ENCODE results near the gene RASGRF2. TPM values are rescaled to one million over a fixed set of nuclear protein-coding genes. Genes with fewer than 3 reads are reported as not detected.

RASGRF2 gene
- total and polyA plus RNA-seq, 2 of the 13 experiments (the other 11 are each of a cell fraction or from before 2014, with no cell fraction given), result 23.6 to 29.0 TPM

DNA sequence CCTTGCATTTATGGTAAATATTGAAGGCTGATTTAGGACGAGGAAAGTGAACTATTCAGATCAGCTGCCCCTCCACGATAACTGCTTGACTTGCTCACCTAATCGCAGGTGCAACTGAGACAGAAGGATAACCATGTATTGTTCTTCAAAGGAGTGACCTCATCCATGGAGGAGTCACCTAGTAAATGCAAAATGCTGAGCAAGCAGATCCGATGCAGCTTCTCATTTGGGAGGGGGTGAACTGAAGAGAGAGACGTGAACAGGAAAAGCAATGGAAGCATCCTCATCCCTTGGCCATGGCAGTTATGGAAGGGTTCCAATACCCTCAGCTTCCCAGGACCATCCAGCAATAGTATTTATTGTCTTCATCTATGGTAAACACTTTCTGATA lies 47.5 kb downstream of the RASGRF2 start (continued):
- TF ChIP-seq, protein P1, sequence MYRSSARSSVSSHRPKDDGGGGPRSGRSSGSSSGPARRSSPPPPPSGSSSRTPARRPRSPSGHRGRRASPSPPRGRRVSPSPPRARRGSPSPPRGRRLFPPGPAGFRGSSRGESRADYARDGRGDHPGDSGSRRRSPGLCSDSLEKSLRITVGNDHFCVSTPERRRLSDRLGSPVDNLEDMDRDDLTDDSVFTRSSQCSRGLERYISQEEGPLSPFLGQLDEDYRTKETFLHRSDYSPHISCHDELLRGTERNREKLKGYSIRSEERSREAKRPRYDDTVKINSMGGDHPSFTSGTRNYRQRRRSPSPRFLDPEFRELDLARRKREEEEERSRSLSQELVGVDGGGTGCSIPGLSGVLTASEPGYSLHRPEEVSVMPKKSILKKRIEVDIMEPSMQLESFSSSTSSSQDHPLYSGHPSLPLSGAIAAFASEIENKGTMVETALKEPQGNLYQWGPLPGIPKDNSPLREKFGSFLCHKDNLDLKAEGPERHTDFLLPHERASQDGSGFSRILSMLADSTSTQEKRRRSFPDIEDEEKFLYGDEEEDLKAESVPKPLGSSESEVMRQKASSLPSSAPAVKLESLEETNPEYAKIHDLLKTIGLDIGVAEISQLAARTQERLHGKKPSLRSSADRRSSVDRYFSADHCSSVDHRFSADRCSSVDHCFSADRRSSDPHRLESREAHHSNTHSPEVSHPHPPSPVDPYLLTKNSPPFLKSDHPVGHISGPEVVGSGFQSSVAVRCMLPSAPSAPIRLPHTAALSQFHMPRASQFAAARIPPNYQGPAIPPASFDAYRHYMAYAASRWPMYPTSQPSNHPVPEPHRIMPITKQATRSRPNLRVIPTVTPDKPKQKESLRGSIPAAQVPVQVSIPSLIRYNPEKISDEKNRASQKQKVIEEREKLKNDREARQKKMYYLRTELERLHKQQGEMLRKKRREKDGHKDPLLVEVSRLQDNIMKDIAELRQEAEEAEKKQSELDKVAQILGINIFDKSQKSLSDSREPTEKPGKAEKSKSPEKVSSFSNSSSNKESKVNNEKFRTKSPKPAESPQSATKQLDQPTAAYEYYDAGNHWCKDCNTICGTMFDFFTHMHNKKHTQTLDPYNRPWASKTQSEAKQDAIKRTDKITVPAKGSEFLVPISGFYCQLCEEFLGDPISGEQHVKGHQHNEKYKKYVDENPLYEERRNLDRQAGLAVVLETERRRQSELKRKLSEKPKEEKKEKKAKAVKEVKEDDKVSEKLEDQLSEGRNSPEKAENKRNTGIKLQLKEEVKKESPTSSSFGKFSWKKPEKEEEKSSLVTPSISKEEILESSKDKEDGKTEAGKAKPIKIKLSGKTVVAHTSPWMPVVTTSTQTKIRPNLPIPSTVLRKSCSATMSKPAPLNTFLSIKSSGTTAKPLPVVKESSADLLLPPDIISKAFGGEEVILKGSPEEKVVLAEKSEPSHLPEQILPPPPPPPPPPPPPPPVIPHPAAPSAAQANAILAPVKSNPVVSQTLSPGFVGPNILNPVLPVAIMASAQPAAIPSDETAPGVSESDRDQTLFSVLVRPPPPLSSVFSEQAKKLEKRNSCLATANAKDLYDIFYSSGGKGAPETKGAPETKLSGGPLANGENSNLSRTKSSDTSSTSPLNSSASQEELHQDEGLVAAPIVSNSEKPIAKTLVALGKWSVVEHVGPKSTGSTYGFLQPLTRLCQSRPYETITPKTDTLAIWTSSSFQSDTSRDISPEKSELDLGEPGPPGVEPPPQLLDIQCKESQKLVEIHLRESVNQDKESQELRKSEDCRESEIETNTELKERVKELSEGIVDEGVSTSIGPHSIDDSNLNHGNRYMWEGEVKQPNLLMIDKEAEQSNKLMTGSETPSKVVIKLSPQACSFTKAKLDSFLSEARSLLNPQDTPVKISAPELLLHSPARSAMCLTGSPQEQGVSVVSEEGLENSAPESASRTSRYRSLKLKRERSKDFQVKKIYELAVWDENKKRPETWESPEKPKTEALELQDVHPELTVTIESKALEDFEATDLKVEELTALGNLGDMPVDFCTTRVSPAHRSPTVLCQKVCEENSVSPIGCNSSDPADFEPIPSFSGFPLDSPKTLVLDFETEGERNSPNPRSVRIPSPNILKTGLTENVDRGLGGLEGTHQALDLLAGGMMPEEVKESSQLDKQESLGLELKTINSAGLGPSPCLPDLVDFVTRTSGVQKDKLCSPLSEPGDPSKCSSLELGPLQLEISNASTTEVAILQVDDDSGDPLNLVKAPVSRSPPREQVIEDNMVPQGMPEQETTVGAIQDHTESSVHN (CRISPR knock-in tag; IDR thresholded peaks at IDR 0.05), result no peak

DNA sequence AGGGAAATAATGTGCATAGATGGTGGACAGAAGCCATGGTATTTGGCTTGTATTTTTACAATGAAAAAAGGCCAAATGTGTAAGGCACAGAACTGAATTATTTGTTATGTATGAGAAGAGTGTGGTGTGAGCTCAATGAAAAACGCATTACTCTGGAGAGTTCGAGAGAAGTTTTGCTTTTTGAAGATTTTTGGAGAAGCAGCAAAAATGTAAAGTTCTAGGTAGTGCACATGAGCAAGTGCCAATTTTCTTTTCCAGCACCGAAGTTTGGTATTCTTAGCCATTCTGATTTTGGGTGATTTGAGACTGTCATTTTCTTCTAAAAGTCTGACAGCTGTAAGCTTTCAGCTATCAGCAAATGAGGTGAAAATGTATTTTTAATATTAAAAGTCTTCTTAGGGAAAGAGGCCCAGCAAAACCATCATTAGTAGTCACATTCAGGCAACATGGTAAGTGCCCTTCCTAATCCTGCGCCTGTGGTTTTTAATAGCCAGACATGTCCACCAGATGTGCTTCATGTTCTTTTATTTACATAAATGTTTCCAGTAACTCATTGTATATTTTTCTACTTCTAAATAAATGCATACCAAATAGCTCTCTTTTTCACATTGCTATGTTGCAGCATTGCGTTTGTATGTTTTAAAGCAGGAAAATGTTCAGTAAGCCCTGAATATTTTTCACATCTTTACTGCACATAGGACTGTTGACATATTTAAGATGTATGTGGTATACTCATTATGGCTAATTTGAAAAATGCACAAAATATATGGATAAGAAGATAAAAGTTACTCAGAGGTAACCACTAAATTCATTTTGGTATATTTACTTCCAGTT lies 50.4 kb downstream of the RASGRF2 start:
- Histone ChIP-seq H3K9ac (ENCODE audit: insufficient read depth, low read depth, low read length) (no peak overlapping the region), H2AFZ (ENCODE audit: low read length) (no peak overlapping the region), H3K4me2 (ENCODE audit: low read depth, low read length) (no peak overlapping the region), H3K9me3 (ENCODE audit: low read length) (no peaks in the 10 kb centered on the region), H3K79me2 (ENCODE audit: insufficient read depth, low read length) (peaks cover 66% of the 10 kb centered on the region), H3K36me3 (replicated peaks in 1 of 2; ENCODE audit: control insufficient read depth in 1 of 2, insufficient read depth in 2 of 2, low read length in 2 of 2) (peaks cover 11 to 14% of the 10 kb centered on the region in 2 experiments), H3K27me3 (ENCODE audit: control insufficient read depth in 1 of 2, insufficient read depth in 2 of 2, low read length in 2 of 2) (no peaks in the 10 kb centered on the region), H4K20me1 (ENCODE audit: insufficient read depth, low read length) (no peaks in the 10 kb centered on the region), H3K27ac (ENCODE audit: extremely low read length, insufficient read depth, low read length) (no peak overlapping the region), H3K4me3 (replicated peaks in 1 of 3; ENCODE audit: insufficient read depth in 1 of 3, low read depth in 2 of 3, low read length in 3 of 3) (no peak overlapping the region), H3K4me1 (ENCODE audit: insufficient read depth, low read length) (peaks cover 13% of the 10 kb centered on the region)
- ChIA-PET CTCF (ENCODE audit: low intra/inter-chr PET ratio, low total read pairs) (no interaction called here), POLR2A (no interaction called here)
- in situ Hi-C loops (cut with HindIII; ENCODE audit: extremely low pct_ligation_motif_present, low pct_unique_long_range_greater_than_20kb), result no loop called here
- FAIRE-seq (no peak), ATAC-seq (no peak), DNase-seq (ENCODE audit: low spot score) (no peak)
- TF ChIP-seq, protein P2, sequence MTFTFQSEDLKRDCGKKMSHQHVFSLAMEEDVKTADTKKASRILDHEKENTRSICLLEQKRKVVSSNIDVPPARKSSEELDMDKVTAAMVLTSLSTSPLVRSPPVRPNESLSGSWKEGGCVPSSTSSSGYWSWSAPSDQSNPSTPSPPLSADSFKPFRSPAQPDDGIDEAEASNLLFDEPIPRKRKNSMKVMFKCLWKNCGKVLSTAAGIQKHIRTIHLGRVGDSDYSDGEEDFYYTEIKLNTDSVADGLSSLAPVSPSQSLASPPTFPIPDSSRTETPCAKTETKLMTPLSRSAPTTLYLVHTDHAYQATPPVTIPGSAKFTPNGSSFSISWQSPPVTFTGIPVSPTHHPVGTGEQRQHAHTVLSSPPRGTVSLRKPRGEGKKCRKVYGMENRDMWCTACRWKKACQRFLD (CRISPR knock-in tag; IDR thresholded peaks at IDR 0.05; ENCODE audit: borderline replicate concordance), result no peak
- no peak for TF ChIP-seq ZMYM2 (CRISPR knock-in tag; IDR thresholded peaks at IDR 0.05)
- no peak for TF ChIP-seq ZFX (CRISPR knock-in tag; IDR thresholded peaks at IDR 0.05; ENCODE audit: low read depth)
- TF ChIP-seq SOX6 (IDR thresholded peaks at IDR 0.05), result no peak
- TF ChIP-seq SOX6 (CRISPR knock-in tag; IDR thresholded peaks at IDR 0.05), result no peak
- no peak for TF ChIP-seq SNAI1 (CRISPR knock-in tag; IDR thresholded peaks at IDR 0.05; ENCODE audit: borderline replicate concordance)
- TF ChIP-seq PHB2 (IDR thresholded peaks at IDR 0.05; ENCODE audit: partially characterized antibody), result no peak
- 98% methylated on average over 5 of the region's 5 CpGs for WGBS (ENCODE audit: low lambda C conversion rate)
- intact Hi-C loops (cut with micrococcal nuclease; ENCODE audit: unreplicated experiment), result loop anchor here (1.0 kb wide), 1 partner anchor 21 kb away; no protein-coding TSS in a partner anchor
- no TSS peak for BruUV-seq (replicated peaks)

Data from HepG2 (cell line).